PC-3 (cell line): ENCODE data around the gene TAF7. TPM values are rescaled to one million over a fixed set of nuclear protein-coding genes. Genes with fewer than 3 reads are reported as not detected.
A peak's percentile ranks its signal among the peaks of the same experiment; 100 is the strongest.

Source experiments
- ATAC-seq: fragments of 200-7000 bp; cut with Tn5 transposase; 2 replicates; pipeline ENCODE4 v1.9.1; 2020; ENCODE audit warnings: mild to moderate bottlenecking, moderate library complexity
- BruUV-seq: library from RNA; stranded (reverse); fragments of 400-500 nt; replicated peaks from 2 replicates; lab custom pipeline; 2021; lab: Mats Ljungman, UMichigan
- CTCF ChIA-PET: fragments of 300-600 bp; sonication (Branson Sonifier 250); formaldehyde crosslinking; loops from one replicate; lab custom pipeline; 2022; ENCODE audit warnings: antibody characterized with exemption; lab: Charles Lee
- POLR2A ChIA-PET: fragments of 300-600 bp; sonication (Branson Sonifier 250); formaldehyde crosslinking; loops from one replicate; lab custom pipeline; 2022; ENCODE audit warnings: antibody characterized with exemption; ENCODE audit not compliant: unreplicated experiment; lab: Charles Lee
- DNase-seq: peaks from one replicate; pipeline ENCODE4 v3.0.0-alpha.2; 2015
- H2AFZ ChIP-seq: fragments of 300-600 bp; sonication (generic); 2 replicates; pipeline ENCODE4 v1.6.0; 2016; ENCODE audit warnings: antibody characterized with exemption, low read length
- H3F3A ChIP-seq: fragments of 300-600 bp; sonication (generic); one replicate; pipeline ENCODE4 v1.6.0; 2017; ENCODE audit warnings: antibody characterized with exemption, low read length, control low read depth, mild to moderate bottlenecking; ENCODE audit not compliant: unreplicated experiment
- H3K27ac ChIP-seq: fragments of 300-600 bp; sonication (generic); 2 replicates; pipeline ENCODE4 v1.5.1; 2016; ENCODE audit warnings: mild to moderate bottlenecking, low read length
- H3K27me3 ChIP-seq: fragments of 300-600 bp; sonication (generic); 2 replicates; pipeline ENCODE4 v1.6.1; 2016; ENCODE audit warnings: low read length, mixed read lengths
- H3K36me3 ChIP-seq: fragments of 300-600 bp; sonication (generic); 2 replicates; pipeline ENCODE4 v1.6.1; 2016; ENCODE audit warnings: low read depth, mixed run types, low read length, mixed read lengths
- H3K4me1 ChIP-seq: fragments of 300-600 bp; sonication (generic); 2 replicates; pipeline ENCODE4 v1.5.1; 2016; ENCODE audit warnings: low read length; ENCODE audit not compliant: insufficient read depth
- H3K4me2 ChIP-seq: fragments of 300-600 bp; sonication (generic); 2 replicates; pipeline ENCODE4 v1.6.0; 2016; ENCODE audit warnings: low read length
- H3K4me3 ChIP-seq: fragments of 300-600 bp; sonication (generic); 2 replicates; pipeline ENCODE4 v1.5.1; 2016; ENCODE audit warnings: mild to moderate bottlenecking, low read length, mixed read lengths
- H3K79me2 ChIP-seq: fragments of 300-600 bp; sonication (generic); 2 replicates; pipeline ENCODE4 v1.6.1; 2017; ENCODE audit warnings: low read length, mixed read lengths
- H3K9ac ChIP-seq: fragments of 300-600 bp; sonication (generic); 2 replicates; pipeline ENCODE4 v1.6.0; 2016; ENCODE audit warnings: mild to moderate bottlenecking, low read length
- H3K9me2 ChIP-seq: fragments of 300-600 bp; sonication (generic); replicated peaks from 2 replicates; pipeline ENCODE4 v1.6.1; 2016; ENCODE audit warnings: mixed run types, low read length, mixed read lengths
- H3K9me3 ChIP-seq: fragments of 300-600 bp; sonication (generic); 2 replicates; pipeline ENCODE4 v1.6.1; 2016; ENCODE audit warnings: low read length, mixed read lengths
- H4K20me1 ChIP-seq: fragments of 300-600 bp; sonication (generic); 2 replicates; pipeline ENCODE4 v1.6.1; 2016; ENCODE audit warnings: low read length, mixed read lengths
- CTCF ChIP-seq: fragments of 300-600 bp; sonication (generic); conservative IDR thresholded peaks from 2 replicates; pipeline ENCODE4 v1.5.1; 2017; ENCODE audit warnings: antibody characterized with exemption, low read depth, mild to moderate bottlenecking, low read length
- EZH2 ChIP-seq: fragments of 300-600 bp; sonication (generic); IDR thresholded peaks from one replicate; pipeline ENCODE4 v1.6.1; 2017; ENCODE audit warnings: antibody characterized with exemption, mild to moderate bottlenecking, low read length; ENCODE audit not compliant: unreplicated experiment
- EZH2phosphoT487 ChIP-seq: fragments of 300-600 bp; sonication (generic); IDR thresholded peaks from 2 replicates; pipeline ENCODE4 v1.6.1; 2018; ENCODE audit warnings: mild to moderate bottlenecking, antibody characterized with exemption, low read length, borderline replicate concordance
- intact Hi-C: fragments of 100-400 bp; cut with micrococcal nuclease; formaldehyde crosslinking; loops from 2 replicates; pipeline ENCODE4 v1.9.0; 2023
- total RNA-seq: library from RNA; depleted of rRNA; stranded (reverse); fragments of >200 nt; gene quantifications from 2 replicates; pipeline ENCODE4 v1.2.3, GENCODE V29; 2014

TAF7 gene
- total RNA-seq, 1 experiment from 2014 or later: 32.3 TPM

GRCh38 chr5:141360685-141361084, 40.1 kb upstream of the TAF7 start:
- peak overlapping the region; percentile 80; the same call in 1 of the 2 replicates for H3K4me2 ChIP-seq

GRCh38 chr5:141359790-141360426, 39.3 kb upstream of the TAF7 start, which contains the start of gene PCDHGB2:
PCDHGB2 (plus strand) TSS chr5:141359994; CDS start chr5:141360136, 142 bp downstream.
- H3K27ac ChIP-seq: 0 out of 2 replicates have a peak within 1 kb of the TSS, but pooled peaks have one; percentile 23
- H3K9ac ChIP-seq: peak within 1 kb of the TSS; percentile 53
- H3K4me1 ChIP-seq: 0 out of 2 replicates have a peak, but pooled peaks cover 3% of the 10 kb centered on the region
- no peaks in the 10 kb centered on the region for H3K27me3 ChIP-seq
- intact Hi-C loops: loop anchor here (1.0 to 5.0 kb wide), 2 partner anchors 200 to 268 kb away; partner anchors contain the start of gene PCDHB2
- TF ChIP-seq CTCF (peak; percentile 67; the same call in 1 of the 2 replicates), EZH2phosphoT487 (no peak)
- DNase-seq (peak; percentile 63), ATAC-seq (peak; percentile 62)
- H3K79me2 ChIP-seq: no peaks in the 10 kb centered on the region
- BruUV-seq: TSS peak; percentile 36
- POLR2A ChIA-PET: no interaction called here
- no peaks in the 10 kb centered on the region for H3F3A ChIP-seq
- no peaks in the 10 kb centered on the region; the same call in 1 of the 2 replicates for H3K9me3 ChIP-seq
- H4K20me1 ChIP-seq: no peaks in the 10 kb centered on the region
- peak within 1 kb of the TSS; percentile 69 for H3K4me3 ChIP-seq
- H2AFZ ChIP-seq: peak within 1 kb of the TSS; percentile 94
- H3K9me2 ChIP-seq: no peaks in the 10 kb centered on the region
- H3K36me3 ChIP-seq: no peaks in the 10 kb centered on the region
- peak within 1 kb of the TSS; percentile 80 for H3K4me2 ChIP-seq
- CTCF ChIA-PET: interaction anchor here (0.6 to 1.1 kb wide), 2 partner anchors 201 to 204 kb away, joined by 4 to 5 read pairs; no protein-coding TSS in a partner anchor

More at GRCh38 chr5:141360685-141361084, 40.1 kb upstream of the TAF7 start:
- H3K4me1 ChIP-seq: 0 out of 2 replicates have a peak, but pooled peaks cover 3% of the 10 kb centered on the region
- H3K79me2 ChIP-seq: no peaks in the 10 kb centered on the region
- H3K27me3 ChIP-seq: no peaks in the 10 kb centered on the region
- no peaks in the 10 kb centered on the region for H3F3A ChIP-seq
- intact Hi-C loops: loop anchor here (1.0 to 5.0 kb wide), 2 partner anchors 200 to 268 kb away; partner anchors contain the start of gene PCDHB2
- H4K20me1 ChIP-seq: no peaks in the 10 kb centered on the region
- DNase-seq (no peak), ATAC-seq (no peak)
- BruUV-seq: no TSS peak
- TF ChIP-seq EZH2phosphoT487 (no peak), CTCF (no peak), EZH2 (no peak)
- H3K9ac ChIP-seq: no peak overlapping the region
- CTCF ChIA-PET: interaction anchor here (1.1 kb wide), 1 partner anchor 200 kb away, joined by 5 read pairs; no protein-coding TSS in a partner anchor
- H3K9me3 ChIP-seq: no peaks in the 10 kb centered on the region; the same call in 1 of the 2 replicates
- H3K36me3 ChIP-seq: no peaks in the 10 kb centered on the region
- no peak overlapping the region for H3K27ac ChIP-seq
- H3K4me3 ChIP-seq: peak overlapping the region; percentile 69; the same call in 1 of the 2 replicates
- POLR2A ChIA-PET: no interaction called here
- H2AFZ ChIP-seq: 0 out of 2 replicates have a peak overlapping the region, but pooled peaks have one; percentile 94
- H3K9me2 ChIP-seq: no peaks in the 10 kb centered on the region

- CTCF ChIA-PET: no interaction called here
These were observed 36.4 kb upstream of the TAF7 start for GRCh38 chr5:141356950-141357349.

More at GRCh38 chr5:141356950-141357349, 36.4 kb upstream of the TAF7 start:
- no peak for TF ChIP-seq EZH2phosphoT487
- TF ChIP-seq EZH2: no peak
- no peak for TF ChIP-seq CTCF
- H3K4me1 ChIP-seq: no peaks in the 10 kb centered on the region
- H3K9ac ChIP-seq: no peak overlapping the region
- H3K9me2 ChIP-seq: no peaks in the 10 kb centered on the region
- no peaks in the 10 kb centered on the region for H4K20me1 ChIP-seq
- no peaks in the 10 kb centered on the region for H3K27me3 ChIP-seq
- DNase-seq: no peak
- POLR2A ChIA-PET: no interaction called here
- H3F3A ChIP-seq: no peaks in the 10 kb centered on the region
- no peaks in the 10 kb centered on the region for H3K79me2 ChIP-seq
- no peak overlapping the region for H3K27ac ChIP-seq
- intact Hi-C loops: no loop called here
- no peak overlapping the region for H3K4me2 ChIP-seq
- no peaks in the 10 kb centered on the region for H3K36me3 ChIP-seq
- ATAC-seq: no peak
- no peak overlapping the region for H2AFZ ChIP-seq
- H3K9me3 ChIP-seq: no peaks in the 10 kb centered on the region; the same call in 1 of the 2 replicates
- no TSS peak for BruUV-seq
- H3K4me3 ChIP-seq: no peak overlapping the region
